ENCODE data around the gene NPBWR2.

NPBWR2 gene

DNA sequence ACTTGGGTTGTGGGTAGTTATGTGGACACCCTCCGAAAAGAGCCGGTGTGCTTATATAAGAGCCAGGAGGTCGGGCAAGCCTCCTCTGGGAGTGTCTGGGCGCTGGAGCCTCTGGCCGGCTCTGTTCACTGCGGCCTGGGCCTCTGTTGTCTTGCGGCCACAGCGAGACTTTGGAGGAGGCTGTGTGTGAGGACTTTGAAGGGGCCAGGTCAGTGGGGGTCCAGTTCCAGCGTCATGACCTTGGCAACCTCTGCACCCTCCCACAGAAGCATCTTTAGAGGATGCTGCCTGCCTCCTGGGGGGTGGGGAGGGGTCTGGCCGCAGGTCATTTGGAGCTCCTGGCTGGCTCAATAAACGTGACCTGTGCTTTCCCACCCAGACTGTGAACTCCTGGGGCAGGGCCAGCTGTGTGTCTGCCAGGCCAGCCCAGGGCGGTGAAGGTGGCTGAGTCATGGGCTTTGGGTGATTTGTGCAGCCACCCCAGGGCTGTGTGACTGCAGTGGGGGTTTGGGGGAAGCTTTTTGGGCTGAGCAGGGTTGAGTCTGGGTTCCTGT lies 43.1 kb downstream of the NPBWR2 start (continued):
- TF ChIP-seq OSR2 (tag by site-specific recombination; IDR thresholded peaks at IDR 0.05) (no peak), OVOL3 (tag by site-specific recombination; IDR thresholded peaks at IDR 0.05) (no peak), ZNF501 (tag by site-specific recombination; IDR thresholded peaks at IDR 0.05) (no peak), ZNF629 (tag by site-specific recombination; IDR thresholded peaks at IDR 0.05) (no peak), ZNF621 (tag by site-specific recombination; IDR thresholded peaks at IDR 0.05) (no peak), ZNF830 (tag by site-specific recombination; IDR thresholded peaks at IDR 0.05; ENCODE audit: low read depth) (no peak), ZNF473 (tag by site-specific recombination; IDR thresholded peaks at IDR 0.05) (no peak), TCF7L2 (IDR thresholded peaks at IDR 0.05; ENCODE audit: borderline replicate concordance, low read depth, low read length) (no peak), ZNF585B (tag by site-specific recombination; IDR thresholded peaks at IDR 0.05) (no peak), ZNF658 (tag by site-specific recombination; IDR thresholded peaks at IDR 0.05) (no peak), ZNF560 (tag by site-specific recombination; IDR thresholded peaks at IDR 0.05; ENCODE audit: borderline replicate concordance) (no peak), ZNF423 (tag by site-specific recombination; IDR thresholded peaks at IDR 0.05) (no peak), ZNF292 (tag by site-specific recombination; IDR thresholded peaks at IDR 0.05; ENCODE audit: borderline replicate concordance, low read depth) (no peak), ZNF670 (tag by site-specific recombination; IDR thresholded peaks at IDR 0.05; ENCODE audit: low read depth) (no peak), ZNF223 (tag by site-specific recombination; IDR thresholded peaks at IDR 0.05) (no peak), GLIS2 (tag by site-specific recombination; IDR thresholded peaks at IDR 0.05) (peak; percentile 57), ZNF510 (tag by site-specific recombination; IDR thresholded peaks at IDR 0.05; ENCODE audit: insufficient replicate concordance) (no peak), YY2 (tag by site-specific recombination; IDR thresholded peaks at IDR 0.05) (no peak), ZNF791 (tag by site-specific recombination; IDR thresholded peaks at IDR 0.05) (no peak), ZNF274 (IDR thresholded peaks at IDR 0.05; ENCODE audit: low read length) (no peak), ZNF274 (tag by site-specific recombination; IDR thresholded peaks at IDR 0.05; ENCODE audit: borderline replicate concordance) (no peak), ZNF701 (tag by site-specific recombination; IDR thresholded peaks at IDR 0.05) (no peak), SP3 (tag by site-specific recombination; IDR thresholded peaks at IDR 0.05) (no peak), ZIC2 (tag by site-specific recombination; IDR thresholded peaks at IDR 0.05) (peak; percentile 42)
- TF ChIP-seq, protein P1, sequence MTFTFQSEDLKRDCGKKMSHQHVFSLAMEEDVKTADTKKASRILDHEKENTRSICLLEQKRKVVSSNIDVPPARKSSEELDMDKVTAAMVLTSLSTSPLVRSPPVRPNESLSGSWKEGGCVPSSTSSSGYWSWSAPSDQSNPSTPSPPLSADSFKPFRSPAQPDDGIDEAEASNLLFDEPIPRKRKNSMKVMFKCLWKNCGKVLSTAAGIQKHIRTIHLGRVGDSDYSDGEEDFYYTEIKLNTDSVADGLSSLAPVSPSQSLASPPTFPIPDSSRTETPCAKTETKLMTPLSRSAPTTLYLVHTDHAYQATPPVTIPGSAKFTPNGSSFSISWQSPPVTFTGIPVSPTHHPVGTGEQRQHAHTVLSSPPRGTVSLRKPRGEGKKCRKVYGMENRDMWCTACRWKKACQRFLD (tag by site-specific recombination; IDR thresholded peaks at IDR 0.05), result no peak
- TF ChIP-seq, protein P2, sequence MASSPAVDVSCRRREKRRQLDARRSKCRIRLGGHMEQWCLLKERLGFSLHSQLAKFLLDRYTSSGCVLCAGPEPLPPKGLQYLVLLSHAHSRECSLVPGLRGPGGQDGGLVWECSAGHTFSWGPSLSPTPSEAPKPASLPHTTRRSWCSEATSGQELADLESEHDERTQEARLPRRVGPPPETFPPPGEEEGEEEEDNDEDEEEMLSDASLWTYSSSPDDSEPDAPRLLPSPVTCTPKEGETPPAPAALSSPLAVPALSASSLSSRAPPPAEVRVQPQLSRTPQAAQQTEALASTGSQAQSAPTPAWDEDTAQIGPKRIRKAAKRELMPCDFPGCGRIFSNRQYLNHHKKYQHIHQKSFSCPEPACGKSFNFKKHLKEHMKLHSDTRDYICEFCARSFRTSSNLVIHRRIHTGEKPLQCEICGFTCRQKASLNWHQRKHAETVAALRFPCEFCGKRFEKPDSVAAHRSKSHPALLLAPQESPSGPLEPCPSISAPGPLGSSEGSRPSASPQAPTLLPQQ (tag by site-specific recombination; IDR thresholded peaks at IDR 0.05), result no peak
- TF ChIP-seq, protein P3, sequence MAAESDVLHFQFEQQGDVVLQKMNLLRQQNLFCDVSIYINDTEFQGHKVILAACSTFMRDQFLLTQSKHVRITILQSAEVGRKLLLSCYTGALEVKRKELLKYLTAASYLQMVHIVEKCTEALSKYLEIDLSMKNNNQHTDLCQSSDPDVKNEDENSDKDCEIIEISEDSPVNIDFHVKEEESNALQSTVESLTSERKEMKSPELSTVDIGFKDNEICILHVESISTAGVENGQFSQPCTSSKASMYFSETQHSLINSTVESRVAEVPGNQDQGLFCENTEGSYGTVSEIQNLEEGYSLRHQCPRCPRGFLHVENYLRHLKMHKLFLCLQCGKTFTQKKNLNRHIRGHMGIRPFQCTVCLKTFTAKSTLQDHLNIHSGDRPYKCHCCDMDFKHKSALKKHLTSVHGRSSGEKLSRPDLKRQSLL (tag by site-specific recombination; IDR thresholded peaks at IDR 0.05), result peak; percentile 57; the same call in 1 of the 2 replicates
- TF ChIP-seq, protein P4, sequence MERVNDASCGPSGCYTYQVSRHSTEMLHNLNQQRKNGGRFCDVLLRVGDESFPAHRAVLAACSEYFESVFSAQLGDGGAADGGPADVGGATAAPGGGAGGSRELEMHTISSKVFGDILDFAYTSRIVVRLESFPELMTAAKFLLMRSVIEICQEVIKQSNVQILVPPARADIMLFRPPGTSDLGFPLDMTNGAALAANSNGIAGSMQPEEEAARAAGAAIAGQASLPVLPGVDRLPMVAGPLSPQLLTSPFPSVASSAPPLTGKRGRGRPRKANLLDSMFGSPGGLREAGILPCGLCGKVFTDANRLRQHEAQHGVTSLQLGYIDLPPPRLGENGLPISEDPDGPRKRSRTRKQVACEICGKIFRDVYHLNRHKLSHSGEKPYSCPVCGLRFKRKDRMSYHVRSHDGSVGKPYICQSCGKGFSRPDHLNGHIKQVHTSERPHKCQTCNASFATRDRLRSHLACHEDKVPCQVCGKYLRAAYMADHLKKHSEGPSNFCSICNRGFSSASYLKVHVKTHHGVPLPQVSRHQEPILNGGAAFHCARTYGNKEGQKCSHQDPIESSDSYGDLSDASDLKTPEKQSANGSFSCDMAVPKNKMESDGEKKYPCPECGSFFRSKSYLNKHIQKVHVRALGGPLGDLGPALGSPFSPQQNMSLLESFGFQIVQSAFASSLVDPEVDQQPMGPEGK (tag by site-specific recombination; IDR thresholded peaks at IDR 0.05), result 0 out of 2 replicates have a peak, but pooled peaks have one; percentile 14
- TF ChIP-seq, protein P5, sequence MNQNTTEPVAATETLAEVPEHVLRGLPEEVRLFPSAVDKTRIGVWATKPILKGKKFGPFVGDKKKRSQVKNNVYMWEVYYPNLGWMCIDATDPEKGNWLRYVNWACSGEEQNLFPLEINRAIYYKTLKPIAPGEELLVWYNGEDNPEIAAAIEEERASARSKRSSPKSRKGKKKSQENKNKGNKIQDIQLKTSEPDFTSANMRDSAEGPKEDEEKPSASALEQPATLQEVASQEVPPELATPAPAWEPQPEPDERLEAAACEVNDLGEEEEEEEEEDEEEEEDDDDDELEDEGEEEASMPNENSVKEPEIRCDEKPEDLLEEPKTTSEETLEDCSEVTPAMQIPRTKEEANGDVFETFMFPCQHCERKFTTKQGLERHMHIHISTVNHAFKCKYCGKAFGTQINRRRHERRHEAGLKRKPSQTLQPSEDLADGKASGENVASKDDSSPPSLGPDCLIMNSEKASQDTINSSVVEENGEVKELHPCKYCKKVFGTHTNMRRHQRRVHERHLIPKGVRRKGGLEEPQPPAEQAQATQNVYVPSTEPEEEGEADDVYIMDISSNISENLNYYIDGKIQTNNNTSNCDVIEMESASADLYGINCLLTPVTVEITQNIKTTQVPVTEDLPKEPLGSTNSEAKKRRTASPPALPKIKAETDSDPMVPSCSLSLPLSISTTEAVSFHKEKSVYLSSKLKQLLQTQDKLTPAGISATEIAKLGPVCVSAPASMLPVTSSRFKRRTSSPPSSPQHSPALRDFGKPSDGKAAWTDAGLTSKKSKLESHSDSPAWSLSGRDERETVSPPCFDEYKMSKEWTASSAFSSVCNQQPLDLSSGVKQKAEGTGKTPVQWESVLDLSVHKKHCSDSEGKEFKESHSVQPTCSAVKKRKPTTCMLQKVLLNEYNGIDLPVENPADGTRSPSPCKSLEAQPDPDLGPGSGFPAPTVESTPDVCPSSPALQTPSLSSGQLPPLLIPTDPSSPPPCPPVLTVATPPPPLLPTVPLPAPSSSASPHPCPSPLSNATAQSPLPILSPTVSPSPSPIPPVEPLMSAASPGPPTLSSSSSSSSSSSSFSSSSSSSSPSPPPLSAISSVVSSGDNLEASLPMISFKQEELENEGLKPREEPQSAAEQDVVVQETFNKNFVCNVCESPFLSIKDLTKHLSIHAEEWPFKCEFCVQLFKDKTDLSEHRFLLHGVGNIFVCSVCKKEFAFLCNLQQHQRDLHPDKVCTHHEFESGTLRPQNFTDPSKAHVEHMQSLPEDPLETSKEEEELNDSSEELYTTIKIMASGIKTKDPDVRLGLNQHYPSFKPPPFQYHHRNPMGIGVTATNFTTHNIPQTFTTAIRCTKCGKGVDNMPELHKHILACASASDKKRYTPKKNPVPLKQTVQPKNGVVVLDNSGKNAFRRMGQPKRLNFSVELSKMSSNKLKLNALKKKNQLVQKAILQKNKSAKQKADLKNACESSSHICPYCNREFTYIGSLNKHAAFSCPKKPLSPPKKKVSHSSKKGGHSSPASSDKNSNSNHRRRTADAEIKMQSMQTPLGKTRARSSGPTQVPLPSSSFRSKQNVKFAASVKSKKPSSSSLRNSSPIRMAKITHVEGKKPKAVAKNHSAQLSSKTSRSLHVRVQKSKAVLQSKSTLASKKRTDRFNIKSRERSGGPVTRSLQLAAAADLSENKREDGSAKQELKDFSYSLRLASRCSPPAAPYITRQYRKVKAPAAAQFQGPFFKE (tag by site-specific recombination; IDR thresholded peaks at IDR 0.05; ENCODE audit: borderline replicate concordance), result no peak
